ENCODE results near the gene RC3H2.

- TF ChIP-seq CTCF (conservative IDR thresholded peaks at IDR 0.05 in 1 of 2, IDR thresholded peaks at IDR 0.05 in 1 of 2; ENCODE audit: low read depth in 1 of 2, low read length in 2 of 2) (no peak), EZH2 (IDR thresholded peaks at IDR 0.05; ENCODE audit: low read length, missing control alignments) (no peak)
These were observed 40.1 kb upstream of the RC3H2 start for GRCh38 chr9:122944960-122945888.
